Effector memory CD8-positive, alpha-beta T cell (primary cell): ENCODE results near the gene MGMT.

ENCODE experiments used
- ATAC-seq: fragments of 150-1000 bp; cut with Tn5 transposase; replicated peaks from 2 replicates; pipeline ENCODE4 v1.10.0; 2021; ENCODE audit warnings: mild to moderate bottlenecking, moderate library complexity
- DNase-seq, 3 experiments: peaks; one replicate each; pipeline ENCODE4 v3.0.0; 2021
- H3K27ac Mint-ChIP-seq, 2 donors: one replicate each; pipeline ENCODE4 v1.8.0; 2022; ENCODE audit warnings: mild to moderate bottlenecking in 2 of 2, mixed read lengths in 2 of 2, moderate library complexity in 2 of 2
- H3K27me3 Mint-ChIP-seq, 2 donors: one replicate each; pipeline ENCODE4 v1.8.0; 2022; ENCODE audit warnings: mixed read lengths in 2 of 2
- H3K36me3 Mint-ChIP-seq: one replicate; pipeline ENCODE4 v1.8.0; 2022; ENCODE audit warnings: mild to moderate bottlenecking, moderate library complexity, mixed read lengths; ENCODE audit not compliant: insufficient read depth
- H3K4me1 Mint-ChIP-seq, 2 donors: one replicate each; pipeline ENCODE4 v1.8.0; 2022; ENCODE audit warnings: low read depth in 2 of 2, mixed read lengths in 2 of 2
- H3K4me3 Mint-ChIP-seq, 2 donors: one replicate each; pipeline ENCODE4 v1.8.0; 2022; ENCODE audit warnings: mild to moderate bottlenecking in 2 of 2, mixed read lengths in 2 of 2, moderate library complexity in 2 of 2
- H3K9me3 Mint-ChIP-seq, 2 donors: one replicate each; pipeline ENCODE4 v1.8.0; 2022; ENCODE audit warnings: mixed read lengths in 2 of 2

The MGMT gene

GRCh38 chr10:129442866-129443265 lies 24.2 kb upstream of the MGMT start:
- Mint-ChIP-seq H3K36me3 (no peaks in the 10 kb centered on the region), H3K27me3 (peaks cover 55 to 68% of the 10 kb centered on the region in 2 donors), H3K4me1 (no peaks in the 10 kb centered on the region), H3K9me3 (no peaks in the 10 kb centered on the region), H3K27ac (no peak overlapping the region), H3K4me3 (no peak overlapping the region)
- DNase-seq: no peak
- no peak for ATAC-seq

GRCh38 chr10:129444359-129444758 lies 22.7 kb upstream of the MGMT start:
- no peaks in the 10 kb centered on the region for H3K36me3 Mint-ChIP-seq
- H3K27ac Mint-ChIP-seq: no peak overlapping the region
- no peak overlapping the region for H3K4me3 Mint-ChIP-seq
- no peak for ATAC-seq
- no peaks in the 10 kb centered on the region for H3K4me1 Mint-ChIP-seq
- no peak for DNase-seq
- peaks cover 47 to 62% of the 10 kb centered on the region in 2 donors for H3K27me3 Mint-ChIP-seq
- no peaks in the 10 kb centered on the region for H3K9me3 Mint-ChIP-seq

- H3K36me3 Mint-ChIP-seq: no peaks in the 10 kb centered on the region
- no peak for DNase-seq
- H3K27ac Mint-ChIP-seq: no peak overlapping the region
- H3K27me3 Mint-ChIP-seq: peaks cover 35 to 61% of the 10 kb centered on the region in 2 donors
- no peak for ATAC-seq
- no peak overlapping the region for H3K4me3 Mint-ChIP-seq
- H3K4me1 Mint-ChIP-seq: no peaks in the 10 kb centered on the region
- no peaks in the 10 kb centered on the region for H3K9me3 Mint-ChIP-seq
Measured at GRCh38 chr10:129445436-129446182, 21.4 kb upstream of the MGMT start.

- no peak overlapping the region for H3K27ac Mint-ChIP-seq
- DNase-seq (no peak), ATAC-seq (no peak)
- no peaks in the 10 kb centered on the region for H3K9me3 Mint-ChIP-seq
- no peaks in the 10 kb centered on the region for H3K36me3 Mint-ChIP-seq
- no peaks in the 10 kb centered on the region for H3K4me1 Mint-ChIP-seq
- no peak overlapping the region for H3K4me3 Mint-ChIP-seq
- peaks cover 35 to 59% of the 10 kb centered on the region in 2 donors for H3K27me3 Mint-ChIP-seq
Measured at GRCh38 chr10:129446183-129446581, 20.9 kb upstream of the MGMT start.

- H3K9me3 Mint-ChIP-seq: no peaks in the 10 kb centered on the region
- H3K27me3 Mint-ChIP-seq: peaks cover 29 to 50% of the 10 kb centered on the region in 2 donors
- H3K36me3 Mint-ChIP-seq: no peaks in the 10 kb centered on the region
- H3K4me1 Mint-ChIP-seq: no peaks in the 10 kb centered on the region
- DNase-seq: no peak
- no peak overlapping the region for H3K27ac Mint-ChIP-seq
- no peak overlapping the region for H3K4me3 Mint-ChIP-seq
- no peak for ATAC-seq
Measured at GRCh38 chr10:129447486-129447885, 19.6 kb upstream of the MGMT start.

DNA sequence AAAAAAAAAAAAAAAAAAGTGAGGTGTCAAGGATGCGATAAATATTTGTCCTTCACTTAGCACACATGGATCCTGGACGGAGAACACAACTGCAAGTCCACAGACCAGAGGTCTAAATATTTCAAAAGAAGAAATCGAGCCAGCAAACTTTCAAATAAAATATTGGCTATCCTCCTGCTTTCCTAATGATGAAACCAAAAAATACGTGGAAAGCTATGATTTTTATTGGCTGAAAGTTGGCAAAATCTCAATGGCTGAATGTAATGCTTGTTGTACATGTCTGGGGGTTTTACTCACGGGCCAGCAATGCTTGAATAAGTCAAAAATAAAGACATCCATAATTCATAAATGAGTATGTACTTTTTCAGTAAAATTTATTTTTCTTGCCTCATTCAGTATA lies 19.0 kb upstream of the MGMT start:
- Mint-ChIP-seq H3K27ac (no peak overlapping the region), H3K9me3 (peaks cover 0 to 2% of the 10 kb centered on the region in 2 donors), H3K27me3 (peaks cover 24 to 45% of the 10 kb centered on the region in 2 donors), H3K4me3 (no peak overlapping the region), H3K4me1 (no peaks in the 10 kb centered on the region), H3K36me3 (no peaks in the 10 kb centered on the region)
- ATAC-seq (no peak), DNase-seq (no peak)

GRCh38 chr10:129448539-129448938 lies 18.5 kb upstream of the MGMT start:
- Mint-ChIP-seq H3K27me3 (peaks cover 22 to 40% of the 10 kb centered on the region in 2 donors), H3K36me3 (no peaks in the 10 kb centered on the region), H3K4me3 (no peak overlapping the region), H3K4me1 (no peaks in the 10 kb centered on the region), H3K9me3 (peaks cover 0 to 2% of the 10 kb centered on the region in 2 donors), H3K27ac (no peak overlapping the region)
- ATAC-seq (no peak), DNase-seq (no peak)

GRCh38 chr10:129449893-129450292 lies 17.1 kb upstream of the MGMT start:
- no peak overlapping the region for H3K4me3 Mint-ChIP-seq
- peaks cover 0 to 2% of the 10 kb centered on the region in 2 donors for H3K9me3 Mint-ChIP-seq
- no peaks in the 10 kb centered on the region for H3K4me1 Mint-ChIP-seq
- H3K27me3 Mint-ChIP-seq: peaks cover 19 to 42% of the 10 kb centered on the region in 2 donors
- H3K36me3 Mint-ChIP-seq: no peaks in the 10 kb centered on the region
- no peak for DNase-seq
- H3K27ac Mint-ChIP-seq: no peak overlapping the region
- no peak for ATAC-seq

GRCh38 chr10:129450391-129450790 lies 16.6 kb upstream of the MGMT start:
- Mint-ChIP-seq H3K27me3 (peaks cover 21 to 47% of the 10 kb centered on the region in 2 donors), H3K36me3 (no peaks in the 10 kb centered on the region), H3K4me3 (no peak overlapping the region), H3K4me1 (no peaks in the 10 kb centered on the region), H3K9me3 (peaks cover 0 to 2% of the 10 kb centered on the region in 2 donors), H3K27ac (no peak overlapping the region)
- ATAC-seq (no peak), DNase-seq (no peak)

GRCh38 chr10:129455625-129456024 lies 11.4 kb upstream of the MGMT start:
- H3K27me3 Mint-ChIP-seq: peaks cover 40 to 67% of the 10 kb centered on the region in 2 donors
- no peak for ATAC-seq

DNA sequence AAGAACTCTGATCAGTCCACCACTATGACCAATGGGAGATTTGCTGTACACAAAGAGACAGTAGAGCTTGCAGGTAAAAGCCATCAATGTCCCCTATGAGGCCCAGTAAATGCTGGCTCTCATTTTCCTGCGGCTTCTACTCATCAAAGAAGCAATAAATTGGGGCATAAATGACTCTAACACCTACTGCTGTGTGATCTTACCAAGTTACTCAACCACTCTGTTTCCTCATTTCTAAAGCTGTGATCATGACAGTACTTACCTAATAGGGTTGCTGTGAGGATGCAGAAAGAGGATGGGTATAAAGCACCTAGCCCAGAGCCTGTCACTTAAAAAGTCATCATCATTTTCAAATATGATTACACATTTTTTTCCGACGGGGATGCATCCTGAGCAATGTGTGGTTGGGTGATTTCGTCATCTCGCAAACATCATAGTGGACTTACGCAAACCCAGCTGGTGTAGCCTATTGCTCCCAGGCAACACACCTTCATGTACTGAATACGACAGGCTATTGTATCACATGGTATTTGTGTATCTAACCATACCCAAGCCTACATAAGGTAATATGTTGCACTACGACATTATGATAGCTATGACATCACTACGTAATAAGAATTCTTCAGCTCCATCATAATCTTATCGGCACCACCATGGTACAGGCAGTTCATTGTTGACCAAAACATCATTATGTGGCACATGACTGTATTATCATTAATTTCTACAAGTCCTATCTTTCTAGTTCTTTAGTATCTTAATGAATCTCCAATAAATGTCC lies 7.1 kb upstream of the MGMT start:
- H3K36me3 Mint-ChIP-seq: no peaks in the 10 kb centered on the region
- H3K27ac Mint-ChIP-seq: no peak overlapping the region
- no peaks in the 10 kb centered on the region for H3K4me1 Mint-ChIP-seq
- H3K4me3 Mint-ChIP-seq: no peak overlapping the region
- ATAC-seq: no peak
- H3K9me3 Mint-ChIP-seq: no peaks in the 10 kb centered on the region
- H3K27me3 Mint-ChIP-seq: peaks cover 35 to 79% of the 10 kb centered on the region in 2 donors
- no peak for DNase-seq

More at GRCh38 chr10:129455625-129456024, 11.4 kb upstream of the MGMT start:
- Mint-ChIP-seq H3K4me1 (no peaks in the 10 kb centered on the region), H3K9me3 (peaks cover 0 to 2% of the 10 kb centered on the region in 2 donors), H3K36me3 (no peaks in the 10 kb centered on the region), H3K27ac (no peak overlapping the region), H3K4me3 (no peak overlapping the region)
- no peak for DNase-seq

- peaks cover 0 to under 1% of the 10 kb centered on the region in 2 donors for H3K4me1 Mint-ChIP-seq
- H3K9me3 Mint-ChIP-seq: no peaks in the 10 kb centered on the region
- peaks cover 23 to 55% of the 10 kb centered on the region in 2 donors for H3K27me3 Mint-ChIP-seq
- H3K4me3 Mint-ChIP-seq: no peak overlapping the region
- ATAC-seq (no peak), DNase-seq (no peak)
- no peak overlapping the region for H3K27ac Mint-ChIP-seq
- peaks cover 4% of the 10 kb centered on the region for H3K36me3 Mint-ChIP-seq
Measured at GRCh38 chr10:129462257-129462795, 4.7 kb upstream of the MGMT start.

GRCh38 chr10:129464251-129464650 lies 2.8 kb upstream of the MGMT start:
- no peak overlapping the region for H3K4me3 Mint-ChIP-seq
- H3K4me1 Mint-ChIP-seq: peaks cover 0 to 6% of the 10 kb centered on the region in 2 donors
- peaks cover 10% of the 10 kb centered on the region for H3K36me3 Mint-ChIP-seq
- no peaks in the 10 kb centered on the region for H3K9me3 Mint-ChIP-seq
- no peak overlapping the region for H3K27ac Mint-ChIP-seq
- DNase-seq: no peak
- ATAC-seq: no peak
- H3K27me3 Mint-ChIP-seq: peaks cover 6 to 36% of the 10 kb centered on the region in 2 donors
